Rectal smooth muscle tissue (tissue), 1 donor: ENCODE measurements around the gene SPEF2.

Experiments used
- H3K27ac ChIP-seq: one replicate; pipeline ENCODE4 v1.7.0; 2013; ENCODE audit warnings: low read depth, low read length, inconsistent platforms
- H3K27me3 ChIP-seq: one replicate; pipeline ENCODE4 v1.7.0; 2013; ENCODE audit warnings: low read length; ENCODE audit not compliant: control insufficient read depth, insufficient read depth
- H3K36me3 ChIP-seq: one replicate; pipeline ENCODE4 v1.7.0; 2013; ENCODE audit warnings: low read length; ENCODE audit not compliant: control insufficient read depth, insufficient read depth
- H3K4me1 ChIP-seq: one replicate; pipeline ENCODE4 v1.7.0; 2013; ENCODE audit warnings: low read length; ENCODE audit not compliant: control insufficient read depth, insufficient read depth
- H3K4me3 ChIP-seq: one replicate; pipeline ENCODE4 v1.7.0; 2013; ENCODE audit warnings: low read length
- H3K9ac ChIP-seq: one replicate; pipeline ENCODE4 v1.7.0; 2013; ENCODE audit warnings: low read length

SPEF2 gene

GRCh38 chr5:35745660-35746059 lies 128.0 kb downstream of the SPEF2 start:
- H3K27ac ChIP-seq: no peak overlapping the region
- no peak overlapping the region for H3K9ac ChIP-seq
- no peaks in the 10 kb centered on the region for H3K4me1 ChIP-seq
- H3K4me3 ChIP-seq: no peak overlapping the region
- no peaks in the 10 kb centered on the region for H3K36me3 ChIP-seq
- H3K27me3 ChIP-seq: no peaks in the 10 kb centered on the region

GRCh38 chr5:35752012-35752411 lies 134.3 kb downstream of the SPEF2 start:
- Histone ChIP-seq H3K36me3 (no peaks in the 10 kb centered on the region), H3K27me3 (no peaks in the 10 kb centered on the region)

GRCh38 chr5:35753500-35753899 lies 135.8 kb downstream of the SPEF2 start:
- Histone ChIP-seq H3K36me3 (no peaks in the 10 kb centered on the region), H3K27me3 (no peaks in the 10 kb centered on the region), H3K27ac (no peak overlapping the region), H3K4me3 (no peak overlapping the region), H3K9ac (no peak overlapping the region), H3K4me1 (no peaks in the 10 kb centered on the region)

More at GRCh38 chr5:35752012-35752411, 134.3 kb downstream of the SPEF2 start:
- Histone ChIP-seq H3K4me3 (no peak overlapping the region), H3K9ac (no peak overlapping the region), H3K4me1 (no peaks in the 10 kb centered on the region), H3K27ac (no peak overlapping the region)

- no peak overlapping the region for H3K4me3 ChIP-seq
- no peaks in the 10 kb centered on the region for H3K4me1 ChIP-seq
- H3K27ac ChIP-seq: no peak overlapping the region
- H3K36me3 ChIP-seq: no peaks in the 10 kb centered on the region
- no peak overlapping the region for H3K9ac ChIP-seq
- H3K27me3 ChIP-seq: no peaks in the 10 kb centered on the region
Observed at GRCh38 chr5:35754481-35754880, 136.8 kb downstream of the SPEF2 start.

- Histone ChIP-seq H3K36me3 (no peaks in the 10 kb centered on the region), H3K4me1 (no peaks in the 10 kb centered on the region), H3K4me3 (no peak overlapping the region), H3K9ac (no peak overlapping the region), H3K27ac (no peak overlapping the region), H3K27me3 (no peaks in the 10 kb centered on the region)
Observed at GRCh38 chr5:35755966-35756365, 138.3 kb downstream of the SPEF2 start.

- H3K9ac ChIP-seq: no peak overlapping the region
Observed at GRCh38 chr5:35758151-35758724, 140.6 kb downstream of the SPEF2 start.

GRCh38 chr5:35761541-35761940 lies 143.9 kb downstream of the SPEF2 start:
- H3K9ac ChIP-seq: no peak overlapping the region
- no peak overlapping the region for H3K4me3 ChIP-seq
- no peaks in the 10 kb centered on the region for H3K4me1 ChIP-seq
- H3K27me3 ChIP-seq: no peaks in the 10 kb centered on the region
- H3K36me3 ChIP-seq: no peaks in the 10 kb centered on the region
- no peak overlapping the region for H3K27ac ChIP-seq

More at GRCh38 chr5:35758151-35758724, 140.6 kb downstream of the SPEF2 start:
- Histone ChIP-seq H3K27me3 (no peaks in the 10 kb centered on the region), H3K27ac (no peak overlapping the region), H3K36me3 (no peaks in the 10 kb centered on the region), H3K4me1 (no peaks in the 10 kb centered on the region), H3K4me3 (no peak overlapping the region)

- Histone ChIP-seq H3K27me3 (no peaks in the 10 kb centered on the region), H3K4me3 (no peak overlapping the region), H3K9ac (no peak overlapping the region), H3K4me1 (no peaks in the 10 kb centered on the region), H3K27ac (no peak overlapping the region), H3K36me3 (no peaks in the 10 kb centered on the region)
Observed at GRCh38 chr5:35762368-35762767, 144.7 kb downstream of the SPEF2 start.

GRCh38 chr5:35765921-35766320 lies 148.3 kb downstream of the SPEF2 start:
- H3K4me1 ChIP-seq: no peaks in the 10 kb centered on the region

GRCh38 chr5:35771300-35771699 lies 153.6 kb downstream of the SPEF2 start:
- no peak overlapping the region for H3K9ac ChIP-seq
- H3K27ac ChIP-seq: no peak overlapping the region
- H3K27me3 ChIP-seq: no peaks in the 10 kb centered on the region
- no peaks in the 10 kb centered on the region for H3K4me1 ChIP-seq
- no peaks in the 10 kb centered on the region for H3K36me3 ChIP-seq
- no peak overlapping the region for H3K4me3 ChIP-seq

More at GRCh38 chr5:35765921-35766320, 148.3 kb downstream of the SPEF2 start:
- Histone ChIP-seq H3K27me3 (no peaks in the 10 kb centered on the region), H3K36me3 (no peaks in the 10 kb centered on the region), H3K27ac (no peak overlapping the region), H3K4me3 (no peak overlapping the region), H3K9ac (no peak overlapping the region)

GRCh38 chr5:35771839-35772238 lies 154.2 kb downstream of the SPEF2 start:
- no peak overlapping the region for H3K27ac ChIP-seq
- no peak overlapping the region for H3K9ac ChIP-seq
- H3K4me1 ChIP-seq: no peaks in the 10 kb centered on the region
- no peak overlapping the region for H3K4me3 ChIP-seq
- no peaks in the 10 kb centered on the region for H3K36me3 ChIP-seq
- H3K27me3 ChIP-seq: no peaks in the 10 kb centered on the region

- no peak overlapping the region for H3K27ac ChIP-seq
- H3K4me3 ChIP-seq: no peak overlapping the region
- no peak overlapping the region for H3K9ac ChIP-seq
- H3K36me3 ChIP-seq: no peaks in the 10 kb centered on the region
- no peaks in the 10 kb centered on the region for H3K27me3 ChIP-seq
- no peaks in the 10 kb centered on the region for H3K4me1 ChIP-seq
Observed at GRCh38 chr5:35773967-35774366, 156.3 kb downstream of the SPEF2 start.

GRCh38 chr5:35776757-35777156 lies 159.1 kb downstream of the SPEF2 start:
- Histone ChIP-seq H3K27me3 (no peaks in the 10 kb centered on the region), H3K4me1 (no peaks in the 10 kb centered on the region), H3K4me3 (no peak overlapping the region), H3K27ac (no peak overlapping the region), H3K9ac (no peak overlapping the region), H3K36me3 (no peaks in the 10 kb centered on the region)
